ENCODE measurements around the gene TPPP2.

TPPP2 gene

GRCh38 chr14:21057803-21058675, 28.0 kb downstream of the TPPP2 start, which contains the start of gene RNASE8:
Gene RNASE8 (plus strand): TSS chr14:21057822. CDS start chr14:21057893, 71 bp downstream.
- DNase-seq (ENCODE audit: low read depth in 2 of 2) = no peak

- no peak for DNase-seq (ENCODE audit: low read depth in 2 of 2)
These were observed 28.9 kb downstream of the TPPP2 start for GRCh38 chr14:21058903-21059302.

GRCh38 chr14:21059842-21060613, 30.0 kb downstream of the TPPP2 start:
- no peak for DNase-seq (ENCODE audit: low read depth in 2 of 2)

GRCh38 chr14:21060614-21061346, 30.8 kb downstream of the TPPP2 start:
- DNase-seq (ENCODE audit: low read depth in 2 of 2) = no peak

GRCh38 chr14:21061347-21061668, 31.3 kb downstream of the TPPP2 start:
- no peak for DNase-seq (ENCODE audit: low read depth in 2 of 2)

GRCh38 chr14:21063479-21063878, 33.5 kb downstream of the TPPP2 start:
- no peak for DNase-seq (ENCODE audit: low read depth in 2 of 2)

- DNase-seq (ENCODE audit: low read depth in 2 of 2) = no peak
These were observed 37.0 kb downstream of the TPPP2 start for GRCh38 chr14:21066882-21067502.

- DNase-seq (ENCODE audit: low read depth in 2 of 2) = no peak
These were observed 38.7 kb downstream of the TPPP2 start for GRCh38 chr14:21068521-21069387.

GRCh38 chr14:21069388-21070082, 39.5 kb downstream of the TPPP2 start:
- DNase-seq (ENCODE audit: low read depth in 2 of 2) = no peak

GRCh38 chr14:21070083-21070609, 40.1 kb downstream of the TPPP2 start, which contains the start of gene ARHGEF40:
Gene ARHGEF40 (plus strand): TSS chr14:21070304. CDS start chr14:21070397, 93 bp downstream.
- no peak for DNase-seq (ENCODE audit: low read depth in 2 of 2)

GRCh38 chr14:21070610-21071224, 40.7 kb downstream of the TPPP2 start:
- no peak for DNase-seq (ENCODE audit: low read depth in 2 of 2)

- peak in 1 of 2 donors; percentile 38 for DNase-seq (ENCODE audit: low read depth in 2 of 2)
These were observed 41.4 kb downstream of the TPPP2 start for GRCh38 chr14:21071225-21072030.

- no peak for DNase-seq (ENCODE audit: low read depth in 2 of 2)
These were observed 42.0 kb downstream of the TPPP2 start for GRCh38 chr14:21072031-21072473.

GRCh38 chr14:21072781-21073339, 42.8 kb downstream of the TPPP2 start:
- no peak for DNase-seq (ENCODE audit: low read depth in 2 of 2)

- no peak for DNase-seq (ENCODE audit: low read depth in 2 of 2)
These were observed 43.9 kb downstream of the TPPP2 start for GRCh38 chr14:21073921-21074320.

GRCh38 chr14:21074398-21075272, 44.6 kb downstream of the TPPP2 start:
- no peak for DNase-seq (ENCODE audit: low read depth in 2 of 2)

All from activated CD4-positive, alpha-beta T cell treated with anti-CD3 and anti-CD28 coated beads for 24 hours (primary cell).